Chondrocyte (in vitro differentiated cells): ENCODE results near the gene TRABD2B. TPM values are rescaled to one million over a fixed set of nuclear protein-coding genes. Genes with fewer than 3 reads are reported as not detected.

Experiments
- DNase-seq: peaks from one replicate; pipeline ENCODE4 v3.0.0; 2021; ENCODE audit warnings: mixed read lengths, low spot score
- H3K27ac Mint-ChIP-seq: one replicate; pipeline ENCODE4 v1.8.0; 2021; ENCODE audit warnings: mild to moderate bottlenecking, moderate library complexity, mixed read lengths; ENCODE audit not compliant: unreplicated experiment
- H3K27me3 Mint-ChIP-seq: 2 replicates; pipeline ENCODE4 v1.8.0; 2021; ENCODE audit warnings: low read depth, mixed read lengths
- H3K36me3 Mint-ChIP-seq: 2 replicates; pipeline ENCODE4 v1.8.0; 2021; ENCODE audit warnings: low read depth, mixed read lengths
- H3K4me1 Mint-ChIP-seq: 2 replicates; pipeline ENCODE4 v1.8.0; 2021; ENCODE audit warnings: low read depth, mild to moderate bottlenecking, mixed read lengths
- H3K4me3 Mint-ChIP-seq: one replicate; pipeline ENCODE4 v1.8.0; 2021; ENCODE audit warnings: mild to moderate bottlenecking, moderate library complexity, mixed read lengths; ENCODE audit not compliant: unreplicated experiment
- H3K9me3 Mint-ChIP-seq: 2 replicates; pipeline ENCODE4 v1.8.0; 2021; ENCODE audit warnings: low read depth, mixed read lengths
- CTCF ChIP-seq: fragments of 200-600 bp; sonication (generic); IDR thresholded peaks from 2 replicates; pipeline ENCODE4 v1.5.0; 2021; ENCODE audit warnings: antibody characterized with exemption, mild to moderate bottlenecking, moderate library complexity
- total RNA-seq: library from RNA; stranded (reverse); gene quantifications from 3 replicates; pipeline ENCODE4 v1.2.1, GENCODE V29; 2021

TRABD2B gene
- total RNA-seq, 1 donor from 2014 or later = 0.90 TPM

- H3K27me3 Mint-ChIP-seq = peaks cover 2% of the 10 kb centered on the region
Observed at GRCh38 chr1:48038270-48038767, 41.1 kb upstream of the TRABD2B start.

GRCh38 chr1:48036710-48037355 lies 39.6 kb upstream of the TRABD2B start:
- Mint-ChIP-seq H3K27ac (no peak overlapping the region), H3K9me3 (no peaks in the 10 kb centered on the region), H3K4me1 (peaks cover 58% of the 10 kb centered on the region), H3K36me3 (no peaks in the 10 kb centered on the region), H3K4me3 (no peak overlapping the region), H3K27me3 (peaks cover 2% of the 10 kb centered on the region)
- no peak for TF ChIP-seq CTCF
- no peak for DNase-seq

More at GRCh38 chr1:48038270-48038767, 41.1 kb upstream of the TRABD2B start:
- Mint-ChIP-seq H3K36me3 (no peaks in the 10 kb centered on the region), H3K4me3 (no peak overlapping the region), H3K9me3 (no peaks in the 10 kb centered on the region), H3K27ac (no peak overlapping the region), H3K4me1 (peaks cover 53% of the 10 kb centered on the region)
- TF ChIP-seq CTCF = no peak
- DNase-seq = no peak

GRCh38 chr1:48035371-48036141 lies 38.4 kb upstream of the TRABD2B start:
- Mint-ChIP-seq H3K36me3 (peaks cover 2% of the 10 kb centered on the region), H3K4me3 (no peak overlapping the region), H3K27ac (no peak overlapping the region), H3K9me3 (no peaks in the 10 kb centered on the region), H3K4me1 (peaks cover 60% of the 10 kb centered on the region), H3K27me3 (peaks cover 2% of the 10 kb centered on the region)
- TF ChIP-seq CTCF = no peak
- no peak for DNase-seq

GRCh38 chr1:48033495-48034045 lies 36.4 kb upstream of the TRABD2B start:
- Mint-ChIP-seq H3K4me3 (no peak overlapping the region), H3K9me3 (no peaks in the 10 kb centered on the region), H3K4me1 (peaks cover 42% of the 10 kb centered on the region), H3K27me3 (peaks cover 10% of the 10 kb centered on the region), H3K36me3 (peaks cover 2% of the 10 kb centered on the region), H3K27ac (no peak overlapping the region)
- DNase-seq = no peak
- no peak for TF ChIP-seq CTCF

- Mint-ChIP-seq H3K27ac (no peak overlapping the region), H3K4me3 (no peak overlapping the region), H3K9me3 (no peaks in the 10 kb centered on the region), H3K4me1 (peaks cover 25% of the 10 kb centered on the region), H3K36me3 (peaks cover 2% of the 10 kb centered on the region), H3K27me3 (peaks cover 8% of the 10 kb centered on the region)
- TF ChIP-seq CTCF = no peak
- DNase-seq = no peak
Observed at GRCh38 chr1:48031676-48032075, 34.5 kb upstream of the TRABD2B start.
